HepG2 (cell line): Measurements from ENCODE around the gene LRP5. TPM values are rescaled to one million over a fixed set of nuclear protein-coding genes. Genes with fewer than 3 reads are reported as not detected.

Source experiments
- CSRNP1 ChIP-seq: sonication (generic); formaldehyde crosslinking; IDR thresholded peaks from 2 replicates; pipeline ENCODE4 v1.8.1; 2023; ENCODE audit warnings: mild to moderate bottlenecking, missing genetic modification reagents
- HNRNPK ChIP-seq: fragments of 200-400 bp; formaldehyde crosslinking; IDR thresholded peaks from 2 replicates; pipeline ENCODE4 v1.6.1; 2018; ENCODE audit warnings: low read length, low read depth, moderate library complexity, mild to moderate bottlenecking; ENCODE audit not compliant: poor library complexity, severe bottlenecking
- HOXD1 ChIP-seq: sonication (generic); formaldehyde crosslinking; IDR thresholded peaks from 2 replicates; pipeline ENCODE4 v1.5.0; 2020; ENCODE audit warnings: missing genetic modification reagents
- IRF2 ChIP-seq: IDR thresholded peaks from 2 replicates; pipeline ENCODE4 v1.6.1; 2018; ENCODE audit warnings: missing genetic modification reagents, missing compliant biosample characterization
- IRF9 ChIP-seq: sonication (generic); formaldehyde crosslinking; IDR thresholded peaks from 2 replicates; pipeline ENCODE4 v1.8.0; 2022; ENCODE audit warnings: missing genetic modification reagents, mild to moderate bottlenecking, borderline replicate concordance
- KLF16 ChIP-seq, 2 experiments: sonication (generic) in 1 of 2; formaldehyde crosslinking in 1 of 2; IDR thresholded peaks; 2 replicates each; pipeline versions ENCODE4 v1.6.1 to v1.8.0; 2016 to 2023; ENCODE audit warnings: missing genetic modification reagents in 2 of 2, missing compliant biosample characterization in 1 of 2
- SIX1 ChIP-seq: sonication (generic); formaldehyde crosslinking; IDR thresholded peaks from 2 replicates; pipeline ENCODE4 v1.4.0; 2020; ENCODE audit warnings: missing genetic modification reagents, borderline replicate concordance
- SNAPC5 ChIP-seq: sonication (generic); formaldehyde crosslinking; IDR thresholded peaks from 2 replicates; pipeline ENCODE4 v1.8.1; 2023; ENCODE audit warnings: mild to moderate bottlenecking, missing genetic modification reagents, borderline replicate concordance
- ZBTB7B ChIP-seq: sonication (generic); formaldehyde crosslinking; IDR thresholded peaks from 2 replicates; pipeline ENCODE4 v1.4.0; 2020; ENCODE audit warnings: missing genetic modification reagents
- ZFP90 ChIP-seq: sonication (generic); formaldehyde crosslinking; IDR thresholded peaks from 2 replicates; pipeline ENCODE4 v1.8.0; 2022; ENCODE audit warnings: missing genetic modification reagents, mild to moderate bottlenecking, inconsistent platforms, borderline replicate concordance
- ZMYM3 ChIP-seq: sonication (generic); formaldehyde crosslinking; IDR thresholded peaks from 2 replicates; pipeline ENCODE4 v1.5.1; 2020; ENCODE audit warnings: mild to moderate bottlenecking, missing genetic modification reagents
- ZNF720 ChIP-seq: sonication (generic); formaldehyde crosslinking; IDR thresholded peaks from 2 replicates; pipeline ENCODE4 v1.4.0; 2020; ENCODE audit warnings: missing genetic modification reagents
- polyA plus RNA-seq, 8 experiments: library from polyadenylated mRNA; depleted of rRNA in 3 of 8; stranded (reverse) in 7 of 8; unstranded in 1 of 8; fragments of >200 nt; fragmentation: Illumina TruSeq in 4 of 8; extraction: Trizol in 4 of 8; gene quantifications; 2 replicates each; pipeline versions ENCODE4 v1.2.1 to v1.2.3, GENCODE V29; 2011 to 2016; ENCODE audit warnings: low read depth in 4 of 8, missing spikeins in 1 of 8, mixed read lengths in 1 of 8; ENCODE audit not compliant: insufficient read depth in 1 of 8
- total RNA-seq, 5 experiments: library from RNA; depleted of rRNA; stranded (reverse); fragments of >200 nt; fragmentation: Illumina TruSeq; extraction: Trizol; gene quantifications; 2 replicates each; pipeline ENCODE4 v1.2.3, GENCODE V29; 2016; ENCODE audit warnings: low read depth in 1 of 5
- TF ChIP-seq, protein P1 (sequence below): sonication (generic); formaldehyde crosslinking; IDR thresholded peaks from 2 replicates; pipeline ENCODE4 v1.8.0; 2022; ENCODE audit warnings: mild to moderate bottlenecking, missing genetic modification reagents, borderline replicate concordance
- TF ChIP-seq, protein P2 (sequence below): sonication (generic); formaldehyde crosslinking; conservative IDR thresholded peaks from 2 replicates; pipeline ENCODE4 v1.4.0; 2020; ENCODE audit warnings: missing genetic modification reagents
- TF ChIP-seq, protein P3 (sequence below): IDR thresholded peaks from 2 replicates; pipeline ENCODE4 v1.6.1; 2018; ENCODE audit warnings: missing genetic modification reagents, mild to moderate bottlenecking, missing compliant biosample characterization
- TF ChIP-seq, protein P4 (sequence below): IDR thresholded peaks from 2 replicates; pipeline ENCODE4 v1.4.0; 2020; ENCODE audit warnings: mild to moderate bottlenecking, missing genetic modification reagents

Gene LRP5
- total and polyA plus RNA-seq, 2 of the 13 experiments (the other 11 are each of a cell fraction or from before 2014, with no cell fraction given) = 40.4 to 64.0 TPM

DNA sequence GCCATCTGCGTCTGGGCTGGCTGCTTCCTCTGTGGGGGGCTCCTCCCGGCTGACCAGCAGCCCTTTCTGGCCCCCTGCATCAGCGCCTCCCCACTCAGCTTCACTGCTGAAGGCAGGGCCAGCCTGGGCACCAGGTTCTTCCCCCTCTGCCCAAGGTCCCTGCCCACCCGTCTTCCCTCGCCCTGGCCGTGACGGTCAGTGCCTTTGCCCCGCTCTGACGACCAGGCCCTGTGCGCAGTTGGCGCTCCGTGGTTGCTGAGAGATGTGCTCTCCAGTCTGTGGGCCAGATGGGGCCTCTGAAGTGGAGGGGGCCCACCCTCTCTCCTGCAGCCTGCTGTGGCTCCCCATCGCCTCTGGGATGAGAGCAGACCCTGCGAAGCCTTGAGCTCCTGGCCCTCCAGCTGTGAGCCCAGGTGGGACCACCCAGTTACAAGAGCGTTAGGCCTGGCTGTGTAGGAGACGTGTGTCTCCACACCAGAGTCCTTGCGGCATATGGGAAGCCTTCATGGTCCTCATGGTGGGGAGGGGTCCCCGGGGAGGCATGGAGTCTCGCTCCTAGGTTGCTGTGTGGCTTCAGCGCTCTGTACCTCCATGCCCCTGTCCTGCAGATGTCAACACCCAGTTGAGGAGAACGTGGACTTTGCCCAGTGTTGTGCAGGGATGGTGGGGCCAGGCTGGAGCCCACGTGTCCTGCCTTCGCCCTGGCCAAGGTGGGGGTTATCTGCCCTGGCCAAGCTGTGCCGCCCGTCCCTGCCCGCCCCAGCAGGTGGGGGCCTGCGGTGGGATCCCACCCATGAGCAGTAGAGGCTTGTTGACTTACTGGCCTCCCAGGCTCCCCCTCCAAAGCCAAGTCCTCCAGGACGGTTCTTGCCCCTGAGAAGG is 14.2 kb downstream of the LRP5 start (continued):
- TF ChIP-seq ZNF720 (no peak), CSRNP1 (CRISPR knock-in tag) (peak; percentile 63; the same call in 1 of the 2 replicates), KLF16 (CRISPR knock-in tag; IDR thresholded peaks at IDR 0.05) (peak in 1 of 2 experiments; percentile 77; a peak in 2 of 4 replicates), ZBTB7B (CRISPR knock-in tag) (peak; percentile 84), ZFP90 (CRISPR knock-in tag) (no peak; the same call in 1 of the 2 replicates), SNAPC5 (CRISPR knock-in tag) (no peak), HNRNPK (no peak), IRF2 (CRISPR knock-in tag) (no peak), SIX1 (CRISPR knock-in tag) (no peak), HOXD1 (CRISPR knock-in tag) (no peak), IRF9 (CRISPR knock-in tag) (no peak), ZMYM3 (CRISPR knock-in tag) (peak; percentile 66; the same call in 1 of the 2 replicates)
- TF ChIP-seq, protein P1, sequence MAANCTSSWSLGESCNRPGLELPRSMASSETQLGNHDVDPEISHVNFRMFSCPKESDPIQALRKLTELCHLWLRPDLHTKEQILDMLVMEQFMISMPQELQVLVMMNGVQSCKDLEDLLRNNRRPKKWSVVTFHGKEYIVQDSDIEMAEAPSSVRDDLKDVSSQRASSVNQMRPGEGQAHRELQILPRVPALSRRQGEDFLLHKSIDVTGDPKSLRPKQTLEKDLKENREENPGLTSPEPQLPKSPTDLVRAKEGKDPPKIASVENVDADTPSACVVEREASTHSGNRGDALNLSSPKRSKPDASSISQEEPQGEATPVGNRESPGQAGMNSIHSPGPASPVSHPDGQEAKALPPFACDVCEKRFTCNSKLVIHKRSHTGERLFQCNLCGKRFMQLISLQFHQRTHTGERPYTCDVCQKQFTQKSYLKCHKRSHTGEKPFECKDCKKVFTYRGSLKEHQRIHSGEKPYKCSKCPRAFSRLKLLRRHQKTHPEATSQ (CRISPR knock-in tag) = no peak
- TF ChIP-seq, protein P2, sequence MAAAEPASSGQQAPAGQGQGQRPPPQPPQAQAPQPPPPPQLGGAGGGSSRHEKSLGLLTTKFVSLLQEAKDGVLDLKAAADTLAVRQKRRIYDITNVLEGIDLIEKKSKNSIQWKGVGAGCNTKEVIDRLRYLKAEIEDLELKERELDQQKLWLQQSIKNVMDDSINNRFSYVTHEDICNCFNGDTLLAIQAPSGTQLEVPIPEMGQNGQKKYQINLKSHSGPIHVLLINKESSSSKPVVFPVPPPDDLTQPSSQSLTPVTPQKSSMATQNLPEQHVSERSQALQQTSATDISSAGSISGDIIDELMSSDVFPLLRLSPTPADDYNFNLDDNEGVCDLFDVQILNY (CRISPR knock-in tag) = no peak
- TF ChIP-seq, protein P3, sequence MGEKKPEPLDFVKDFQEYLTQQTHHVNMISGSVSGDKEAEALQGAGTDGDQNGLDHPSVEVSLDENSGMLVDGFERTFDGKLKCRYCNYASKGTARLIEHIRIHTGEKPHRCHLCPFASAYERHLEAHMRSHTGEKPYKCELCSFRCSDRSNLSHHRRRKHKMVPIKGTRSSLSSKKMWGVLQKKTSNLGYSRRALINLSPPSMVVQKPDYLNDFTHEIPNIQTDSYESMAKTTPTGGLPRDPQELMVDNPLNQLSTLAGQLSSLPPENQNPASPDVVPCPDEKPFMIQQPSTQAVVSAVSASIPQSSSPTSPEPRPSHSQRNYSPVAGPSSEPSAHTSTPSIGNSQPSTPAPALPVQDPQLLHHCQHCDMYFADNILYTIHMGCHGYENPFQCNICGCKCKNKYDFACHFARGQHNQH = peak; percentile 58; the same call in 1 of the 2 replicates
- TF ChIP-seq, protein P4, sequence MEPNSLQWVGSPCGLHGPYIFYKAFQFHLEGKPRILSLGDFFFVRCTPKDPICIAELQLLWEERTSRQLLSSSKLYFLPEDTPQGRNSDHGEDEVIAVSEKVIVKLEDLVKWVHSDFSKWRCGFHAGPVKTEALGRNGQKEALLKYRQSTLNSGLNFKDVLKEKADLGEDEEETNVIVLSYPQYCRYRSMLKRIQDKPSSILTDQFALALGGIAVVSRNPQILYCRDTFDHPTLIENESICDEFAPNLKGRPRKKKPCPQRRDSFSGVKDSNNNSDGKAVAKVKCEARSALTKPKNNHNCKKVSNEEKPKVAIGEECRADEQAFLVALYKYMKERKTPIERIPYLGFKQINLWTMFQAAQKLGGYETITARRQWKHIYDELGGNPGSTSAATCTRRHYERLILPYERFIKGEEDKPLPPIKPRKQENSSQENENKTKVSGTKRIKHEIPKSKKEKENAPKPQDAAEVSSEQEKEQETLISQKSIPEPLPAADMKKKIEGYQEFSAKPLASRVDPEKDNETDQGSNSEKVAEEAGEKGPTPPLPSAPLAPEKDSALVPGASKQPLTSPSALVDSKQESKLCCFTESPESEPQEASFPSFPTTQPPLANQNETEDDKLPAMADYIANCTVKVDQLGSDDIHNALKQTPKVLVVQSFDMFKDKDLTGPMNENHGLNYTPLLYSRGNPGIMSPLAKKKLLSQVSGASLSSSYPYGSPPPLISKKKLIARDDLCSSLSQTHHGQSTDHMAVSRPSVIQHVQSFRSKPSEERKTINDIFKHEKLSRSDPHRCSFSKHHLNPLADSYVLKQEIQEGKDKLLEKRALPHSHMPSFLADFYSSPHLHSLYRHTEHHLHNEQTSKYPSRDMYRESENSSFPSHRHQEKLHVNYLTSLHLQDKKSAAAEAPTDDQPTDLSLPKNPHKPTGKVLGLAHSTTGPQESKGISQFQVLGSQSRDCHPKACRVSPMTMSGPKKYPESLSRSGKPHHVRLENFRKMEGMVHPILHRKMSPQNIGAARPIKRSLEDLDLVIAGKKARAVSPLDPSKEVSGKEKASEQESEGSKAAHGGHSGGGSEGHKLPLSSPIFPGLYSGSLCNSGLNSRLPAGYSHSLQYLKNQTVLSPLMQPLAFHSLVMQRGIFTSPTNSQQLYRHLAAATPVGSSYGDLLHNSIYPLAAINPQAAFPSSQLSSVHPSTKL (CRISPR knock-in tag) = peak; percentile 78
